Mucosa of descending colon (tissue), 3 donors: ENCODE data around the gene LTB. TPM values are rescaled to one million over a fixed set of nuclear protein-coding genes. Genes with fewer than 3 reads are reported as not detected.

ENCODE experiments used
- ATAC-seq: fragments of 200-7000 bp; cut with Tn5 transposase; one replicate; pipeline ENCODE4 v1.9.1; 2020; ENCODE audit warnings: mild to moderate bottlenecking, moderate library complexity
- DNase-seq, 3 donors: peaks; one replicate each; pipeline ENCODE4 v3.0.0-alpha.2; 2020
- H3K36me3 ChIP-seq: fragments of 200-600 bp; one replicate; pipeline ENCODE4 v1.8.0; 2021; ENCODE audit warnings: low read depth, mild to moderate bottlenecking
- H3K4me1 ChIP-seq: fragments of 200-600 bp; one replicate; pipeline ENCODE4 v1.8.0; 2021; ENCODE audit warnings: low read depth, mild to moderate bottlenecking
- H3K4me3 ChIP-seq: fragments of 200-600 bp; one replicate; pipeline ENCODE4 v1.8.0; 2021; ENCODE audit warnings: mild to moderate bottlenecking
- H3K9me3 ChIP-seq: fragments of 200-600 bp; one replicate; pipeline ENCODE4 v1.8.0; 2021; ENCODE audit warnings: mild to moderate bottlenecking
- CTCF ChIP-seq: fragments of 200-600 bp; IDR thresholded peaks from one replicate; pipeline ENCODE4 v1.8.0; 2022; ENCODE audit warnings: antibody characterized with exemption, mild to moderate bottlenecking
- intact Hi-C, 2 donors: fragments of 100-400 bp; cut with DNase I in 1 of 2; cut with micrococcal nuclease in 1 of 2; formaldehyde crosslinking; loops; one replicate each; pipeline versions ENCODE4 v1.11.0 to v1.11.1; 2022; cut with DNase I, micrococcal nuclease
- total RNA-seq, 3 donors: library from RNA; stranded (reverse); fragmentation: NEBNext Ultra II Directional in 2 of 3; extraction: Animal tissue kit (Norgen Biotek cat#: 25700) in 2 of 3; gene quantifications; one replicate each; pipeline versions ENCODE4 v1.2.1 to v1.2.4, GENCODE V29; 2021 to 2023
- donor health status: DM: no; HTN: no; CAD: no; lungs with moderate emphysema.
- donor health status: DM: no; HTN: no; CAD: no.
- donor health status: DM: no; HTN: yes; CAD: no.

The LTB gene
- total RNA-seq, 3 donors from 2014 or later = 2.1 to 3.4 (median 2.2) TPM

GRCh38 chr6:31614684-31615578, 32.7 kb upstream of the LTB start, which contains the start of gene AIF1:
Gene AIF1, plus strand, starts transcription at chr6:31615234. Its CDS starts 96 bp downstream, at chr6:31615330.
- Histone ChIP-seq H3K4me1 (no peaks in the 10 kb centered on the region), H3K36me3 (no peaks in the 10 kb centered on the region), H3K9me3 (no peaks in the 10 kb centered on the region), H3K4me3 (no peak within 1 kb of the TSS)
- ATAC-seq = peak; percentile 64
- intact Hi-C loops = no loop called here
- no peak for TF ChIP-seq CTCF
- DNase-seq = no peak

- DNase-seq = peak in 1 of 3 donors; percentile 63
Observed at GRCh38 chr6:31614075-31614619, 31.9 kb upstream of the LTB start.

GRCh38 chr6:31610968-31611367, 28.7 kb upstream of the LTB start:
- intact Hi-C loops = no loop called here
- DNase-seq (no peak), ATAC-seq (no peak)
- no peak for TF ChIP-seq CTCF
- Histone ChIP-seq H3K4me3 (no peak overlapping the region), H3K4me1 (no peaks in the 10 kb centered on the region), H3K9me3 (no peaks in the 10 kb centered on the region), H3K36me3 (no peaks in the 10 kb centered on the region)

More at GRCh38 chr6:31614075-31614619, 31.9 kb upstream of the LTB start:
- no peaks in the 10 kb centered on the region for H3K9me3 ChIP-seq
- H3K36me3 ChIP-seq = no peaks in the 10 kb centered on the region
- no peak for TF ChIP-seq CTCF
- H3K4me1 ChIP-seq = no peaks in the 10 kb centered on the region
- no peak overlapping the region for H3K4me3 ChIP-seq
- intact Hi-C loops = no loop called here
- ATAC-seq = peak; percentile 51

GRCh38 chr6:31609519-31610406, 27.5 kb upstream of the LTB start:
- ATAC-seq = no peak
- H3K4me3 ChIP-seq = no peak overlapping the region
- H3K36me3 ChIP-seq = no peaks in the 10 kb centered on the region
- no peaks in the 10 kb centered on the region for H3K9me3 ChIP-seq
- TF ChIP-seq CTCF = no peak
- intact Hi-C loops = no loop called here
- no peaks in the 10 kb centered on the region for H3K4me1 ChIP-seq
- DNase-seq = no peak

GRCh38 chr6:31607317-31607716, 25.1 kb upstream of the LTB start:
- Histone ChIP-seq H3K4me1 (no peaks in the 10 kb centered on the region), H3K9me3 (no peaks in the 10 kb centered on the region), H3K4me3 (no peak overlapping the region), H3K36me3 (no peaks in the 10 kb centered on the region)
- no peak for ATAC-seq
- TF ChIP-seq CTCF = no peak
- intact Hi-C loops = no loop called here
- DNase-seq = no peak
